Measurements from ENCODE around the gene CEP41.

CEP41 gene

GRCh38 chr7:130479716-130480400, 39.0 kb upstream of the CEP41 start:
- Histone ChIP-seq H3K9ac (ENCODE audit: low read length in 2 of 2) (no peak overlapping the region), H3K36me3 (ENCODE audit: control insufficient read depth in 2 of 2, insufficient read depth in 2 of 2, low read length in 2 of 2) (no peaks in the 10 kb centered on the region), H3K27me3 (ENCODE audit: control insufficient read depth in 1 of 2, insufficient read depth in 2 of 2, low read length in 2 of 2) (peaks cover 1 to 11% of the 10 kb centered on the region in 2 donors)

DNA sequence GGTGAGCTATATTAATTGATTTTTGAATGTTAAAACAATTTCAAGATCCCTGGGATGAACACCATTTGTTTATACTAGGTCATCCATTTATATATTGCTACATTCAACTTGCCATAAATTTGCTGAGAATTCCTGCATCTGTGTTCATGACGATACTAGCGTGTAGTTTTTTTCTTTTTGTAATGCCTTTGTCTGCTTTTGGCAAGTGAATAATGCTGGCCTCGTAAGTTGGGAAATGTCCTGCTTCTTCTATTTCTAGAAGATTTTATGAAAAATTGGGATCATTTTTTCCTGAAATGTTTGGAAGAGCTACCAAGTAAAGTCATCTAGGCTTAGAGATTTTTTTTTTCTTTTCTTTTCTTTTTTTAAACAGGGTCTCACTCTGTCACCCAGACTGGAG, 38.2 kb upstream of the CEP41 start:
- H3K9ac ChIP-seq (ENCODE audit: low read length in 2 of 2) = no peak overlapping the region
- no peak overlapping the region for H3K27ac ChIP-seq (ENCODE audit: low read length)

More at GRCh38 chr7:130479716-130480400, 39.0 kb upstream of the CEP41 start:
- Histone ChIP-seq H3K27ac (ENCODE audit: low read length) (no peak overlapping the region), H3K4me1 (ENCODE audit: control insufficient read depth, insufficient read depth, low read length) (no peaks in the 10 kb centered on the region), H3K4me3 (ENCODE audit: low read length in 2 of 2) (no peak overlapping the region), H3K9me3 (ENCODE audit: control insufficient read depth in 2 of 2, low read length in 2 of 2) (peaks cover 0 to 3% of the 10 kb centered on the region in 2 donors)

GRCh38 chr7:130476297-130477150, 35.7 kb upstream of the CEP41 start:
- Histone ChIP-seq H3K27me3 (ENCODE audit: control insufficient read depth in 1 of 2, insufficient read depth in 2 of 2, low read length in 2 of 2) (no peaks in the 10 kb centered on the region), H3K27ac (ENCODE audit: low read length) (no peak overlapping the region), H3K9ac (ENCODE audit: low read length in 2 of 2) (no peak overlapping the region), H3K4me3 (ENCODE audit: low read length in 2 of 2) (no peak overlapping the region), H3K4me1 (ENCODE audit: control insufficient read depth, insufficient read depth, low read length) (no peaks in the 10 kb centered on the region), H3K9me3 (ENCODE audit: control insufficient read depth in 2 of 2, low read length in 2 of 2) (peaks cover 0 to 3% of the 10 kb centered on the region in 2 donors), H3K36me3 (ENCODE audit: control insufficient read depth in 2 of 2, insufficient read depth in 2 of 2, low read length in 2 of 2) (no peaks in the 10 kb centered on the region)

More for the DNA sequence above, 38.2 kb upstream of the CEP41 start:
- Histone ChIP-seq H3K9me3 (ENCODE audit: control insufficient read depth in 2 of 2, low read length in 2 of 2) (peaks cover 0 to 3% of the 10 kb centered on the region in 2 donors), H3K27me3 (ENCODE audit: control insufficient read depth in 1 of 2, insufficient read depth in 2 of 2, low read length in 2 of 2) (peaks cover 0 to 8% of the 10 kb centered on the region in 2 donors), H3K4me1 (ENCODE audit: control insufficient read depth, insufficient read depth, low read length) (no peaks in the 10 kb centered on the region), H3K36me3 (ENCODE audit: control insufficient read depth in 2 of 2, insufficient read depth in 2 of 2, low read length in 2 of 2) (no peaks in the 10 kb centered on the region), H3K4me3 (ENCODE audit: low read length in 2 of 2) (no peak overlapping the region)

GRCh38 chr7:130475776-130476175, 35.0 kb upstream of the CEP41 start:
- Histone ChIP-seq H3K27me3 (ENCODE audit: control insufficient read depth in 1 of 2, insufficient read depth in 2 of 2, low read length in 2 of 2) (no peaks in the 10 kb centered on the region), H3K4me1 (ENCODE audit: control insufficient read depth, insufficient read depth, low read length) (no peaks in the 10 kb centered on the region), H3K36me3 (ENCODE audit: control insufficient read depth in 2 of 2, insufficient read depth in 2 of 2, low read length in 2 of 2) (no peaks in the 10 kb centered on the region), H3K4me3 (ENCODE audit: low read length in 2 of 2) (no peak overlapping the region), H3K27ac (ENCODE audit: low read length) (no peak overlapping the region), H3K9ac (ENCODE audit: low read length in 2 of 2) (no peak overlapping the region), H3K9me3 (ENCODE audit: control insufficient read depth in 2 of 2, low read length in 2 of 2) (peaks cover 0 to 3% of the 10 kb centered on the region in 2 donors)

DNA sequence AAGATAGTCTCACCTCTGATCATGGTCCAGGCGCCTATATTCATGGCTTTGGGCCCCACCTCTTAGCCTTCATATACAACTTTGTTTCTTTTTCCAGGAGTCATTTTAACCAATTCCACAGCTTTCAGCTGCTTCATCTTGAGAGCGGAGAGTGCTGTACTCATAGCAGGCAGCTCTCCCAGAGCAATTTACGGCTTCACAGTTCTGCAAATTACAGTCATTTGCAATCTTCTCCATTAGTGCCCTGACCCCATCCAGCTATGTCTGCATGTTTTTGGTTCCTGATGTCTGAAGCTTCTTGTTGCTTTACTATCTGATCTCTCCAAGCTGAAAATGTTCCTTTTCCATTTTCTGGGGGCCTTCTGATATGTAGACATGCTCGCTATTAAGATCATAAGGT, 33.1 kb upstream of the CEP41 start:
- no peaks in the 10 kb centered on the region for H3K4me1 ChIP-seq (ENCODE audit: control insufficient read depth, insufficient read depth, low read length)
- H3K9me3 ChIP-seq (ENCODE audit: control insufficient read depth in 2 of 2, low read length in 2 of 2) = peaks cover 0 to 3% of the 10 kb centered on the region in 2 donors
- H3K9ac ChIP-seq (ENCODE audit: low read length in 2 of 2) = no peak overlapping the region
- H3K4me3 ChIP-seq (ENCODE audit: low read length in 2 of 2) = no peak overlapping the region
- no peaks in the 10 kb centered on the region for H3K27me3 ChIP-seq (ENCODE audit: control insufficient read depth in 1 of 2, insufficient read depth in 2 of 2, low read length in 2 of 2)
- peak overlapping the region; percentile 6 for H3K27ac ChIP-seq (ENCODE audit: low read length)
- H3K36me3 ChIP-seq (ENCODE audit: control insufficient read depth in 2 of 2, insufficient read depth in 2 of 2, low read length in 2 of 2) = no peaks in the 10 kb centered on the region

GRCh38 chr7:130473289-130473688, 32.5 kb upstream of the CEP41 start:
- Histone ChIP-seq H3K36me3 (ENCODE audit: control insufficient read depth in 2 of 2, insufficient read depth in 2 of 2, low read length in 2 of 2) (no peaks in the 10 kb centered on the region), H3K27me3 (ENCODE audit: control insufficient read depth in 1 of 2, insufficient read depth in 2 of 2, low read length in 2 of 2) (no peaks in the 10 kb centered on the region), H3K4me1 (ENCODE audit: control insufficient read depth, insufficient read depth, low read length) (no peaks in the 10 kb centered on the region), H3K4me3 (ENCODE audit: low read length in 2 of 2) (no peak overlapping the region), H3K27ac (ENCODE audit: low read length) (no peak overlapping the region), H3K9ac (ENCODE audit: low read length in 2 of 2) (no peak overlapping the region), H3K9me3 (ENCODE audit: control insufficient read depth in 2 of 2, low read length in 2 of 2) (peaks cover 0 to 3% of the 10 kb centered on the region in 2 donors)

- Histone ChIP-seq H3K9ac (ENCODE audit: low read length in 2 of 2) (no peak overlapping the region), H3K4me3 (ENCODE audit: low read length in 2 of 2) (no peak overlapping the region), H3K9me3 (ENCODE audit: control insufficient read depth in 2 of 2, low read length in 2 of 2) (no peaks in the 10 kb centered on the region), H3K27ac (ENCODE audit: low read length) (no peak overlapping the region), H3K36me3 (ENCODE audit: control insufficient read depth in 2 of 2, insufficient read depth in 2 of 2, low read length in 2 of 2) (no peaks in the 10 kb centered on the region), H3K4me1 (ENCODE audit: control insufficient read depth, insufficient read depth, low read length) (no peaks in the 10 kb centered on the region), H3K27me3 (ENCODE audit: control insufficient read depth in 1 of 2, insufficient read depth in 2 of 2, low read length in 2 of 2) (no peaks in the 10 kb centered on the region)
Observed at GRCh38 chr7:130471974-130472373, 31.2 kb upstream of the CEP41 start.

GRCh38 chr7:130468612-130469011, 27.8 kb upstream of the CEP41 start:
- Histone ChIP-seq H3K27me3 (ENCODE audit: control insufficient read depth in 1 of 2, insufficient read depth in 2 of 2, low read length in 2 of 2) (no peaks in the 10 kb centered on the region), H3K9me3 (ENCODE audit: control insufficient read depth in 2 of 2, low read length in 2 of 2) (no peaks in the 10 kb centered on the region), H3K4me3 (ENCODE audit: low read length in 2 of 2) (no peak overlapping the region), H3K36me3 (ENCODE audit: control insufficient read depth in 2 of 2, insufficient read depth in 2 of 2, low read length in 2 of 2) (no peaks in the 10 kb centered on the region), H3K9ac (ENCODE audit: low read length in 2 of 2) (no peak overlapping the region), H3K27ac (ENCODE audit: low read length) (no peak overlapping the region), H3K4me1 (ENCODE audit: control insufficient read depth, insufficient read depth, low read length) (no peaks in the 10 kb centered on the region)

GRCh38 chr7:130463553-130464434, 23.0 kb upstream of the CEP41 start:
- H3K4me3 ChIP-seq (ENCODE audit: low read length in 2 of 2) = no peak overlapping the region
- H3K27me3 ChIP-seq (ENCODE audit: control insufficient read depth in 1 of 2, insufficient read depth in 2 of 2, low read length in 2 of 2) = no peaks in the 10 kb centered on the region
- H3K36me3 ChIP-seq (ENCODE audit: control insufficient read depth in 2 of 2, insufficient read depth in 2 of 2, low read length in 2 of 2) = no peaks in the 10 kb centered on the region
- no peaks in the 10 kb centered on the region for H3K4me1 ChIP-seq (ENCODE audit: control insufficient read depth, insufficient read depth, low read length)
- peaks cover 0 to 5% of the 10 kb centered on the region in 2 donors for H3K9me3 ChIP-seq (ENCODE audit: control insufficient read depth in 2 of 2, low read length in 2 of 2)
- no peak overlapping the region for H3K9ac ChIP-seq (ENCODE audit: low read length in 2 of 2)
- H3K27ac ChIP-seq (ENCODE audit: low read length) = no peak overlapping the region

- Histone ChIP-seq H3K4me1 (ENCODE audit: control insufficient read depth, insufficient read depth, low read length) (no peaks in the 10 kb centered on the region), H3K36me3 (ENCODE audit: control insufficient read depth in 2 of 2, insufficient read depth in 2 of 2, low read length in 2 of 2) (no peaks in the 10 kb centered on the region), H3K9me3 (ENCODE audit: control insufficient read depth in 2 of 2, low read length in 2 of 2) (peaks cover 0 to 8% of the 10 kb centered on the region in 2 donors), H3K9ac (ENCODE audit: low read length in 2 of 2) (no peak overlapping the region), H3K27ac (ENCODE audit: low read length) (no peak overlapping the region), H3K27me3 (ENCODE audit: control insufficient read depth in 1 of 2, insufficient read depth in 2 of 2, low read length in 2 of 2) (no peaks in the 10 kb centered on the region), H3K4me3 (ENCODE audit: low read length in 2 of 2) (no peak overlapping the region)
Observed at GRCh38 chr7:130461272-130461671, 20.5 kb upstream of the CEP41 start.
